HepG2 (cell line): ENCODE results near the gene NEDD1. TPM values are rescaled to one million over a fixed set of nuclear protein-coding genes. Genes with fewer than 3 reads are reported as not detected.

Experiments
- GATA4 ChIP-seq: sonication (generic); IDR thresholded peaks from 2 replicates; pipeline ENCODE4 v1.6.1; 2016; ENCODE audit warnings: antibody characterized with exemption, low read depth, borderline replicate concordance
- HMG20B ChIP-seq: conservative IDR thresholded peaks from 2 replicates; pipeline ENCODE4 v1.6.1; 2016; ENCODE audit warnings: missing genetic modification reagents, missing compliant biosample characterization
- MAZ ChIP-seq, 2 experiments: sonication (generic) in 1 of 2; formaldehyde crosslinking in 1 of 2; IDR thresholded peaks; 2 replicates each; pipeline versions ENCODE4 v1.5.0 to v1.6.1; 2012 to 2020; ENCODE audit warnings: low read depth in 2 of 2, mild to moderate bottlenecking in 2 of 2, borderline replicate concordance in 1 of 2, improper control_type of control experiment in 1 of 2, low read length in 1 of 2, missing genetic modification reagents in 1 of 2, moderate library complexity in 1 of 2
- MLLT10 ChIP-seq: sonication (generic); formaldehyde crosslinking; IDR thresholded peaks from 2 replicates; pipeline ENCODE4 v1.4.0; 2020; ENCODE audit warnings: missing genetic modification reagents
- NFATC3 ChIP-seq: sonication (generic); formaldehyde crosslinking; IDR thresholded peaks from 2 replicates; pipeline ENCODE4 v1.5.1; 2020; ENCODE audit warnings: mild to moderate bottlenecking, missing genetic modification reagents
- SAP130 ChIP-seq: IDR thresholded peaks from 2 replicates; pipeline ENCODE4 v1.6.1; 2016; ENCODE audit warnings: low read depth
- SMAD1 ChIP-seq: sonication (generic); formaldehyde crosslinking; IDR thresholded peaks from 2 replicates; pipeline ENCODE4 v1.4.0; 2020; ENCODE audit warnings: missing genetic modification reagents, low read depth, mild to moderate bottlenecking, borderline replicate concordance
- SOX13 ChIP-seq, 3 experiments: fragments of 450-650 bp in 1 of 3; sonication (generic) in 1 of 3; formaldehyde crosslinking in 1 of 3; IDR thresholded peaks in 2 of 3; conservative IDR thresholded peaks in 1 of 3; 2 replicates each; pipeline versions ENCODE4 v1.5.0 to v1.6.1; 2016 to 2020; ENCODE audit warnings: antibody characterized with exemption in 1 of 3, mild to moderate bottlenecking in 1 of 3, missing compliant biosample characterization in 1 of 3, missing genetic modification reagents in 1 of 3, moderate library complexity in 1 of 3
- SP5 ChIP-seq: IDR thresholded peaks from 2 replicates; pipeline ENCODE4 v1.6.1; 2016; ENCODE audit warnings: low read depth, borderline replicate concordance
- ZBTB3 ChIP-seq: sonication (generic); formaldehyde crosslinking; IDR thresholded peaks from 2 replicates; pipeline ENCODE4 v1.4.0; 2020; ENCODE audit warnings: low read depth, mild to moderate bottlenecking, moderate library complexity, missing genetic modification reagents, borderline replicate concordance
- ZNF367 ChIP-seq: sonication (generic); formaldehyde crosslinking; IDR thresholded peaks from 2 replicates; pipeline ENCODE4 v1.4.0; 2020; ENCODE audit warnings: missing genetic modification reagents, borderline replicate concordance
- ZNF432 ChIP-seq: sonication (generic); formaldehyde crosslinking; IDR thresholded peaks from 2 replicates; pipeline ENCODE4 v1.5.0; 2020; ENCODE audit warnings: missing genetic modification reagents, mild to moderate bottlenecking, borderline replicate concordance
- ZSCAN31 ChIP-seq: sonication (generic); formaldehyde crosslinking; IDR thresholded peaks from 2 replicates; pipeline ENCODE4 v1.5.0; 2020; ENCODE audit warnings: low read depth, mild to moderate bottlenecking, missing genetic modification reagents
- polyA plus RNA-seq, 8 experiments: library from polyadenylated mRNA; depleted of rRNA in 3 of 8; stranded (reverse) in 7 of 8; unstranded in 1 of 8; fragments of >200 nt; fragmentation: Illumina TruSeq in 4 of 8; extraction: Trizol in 4 of 8; gene quantifications; 2 replicates each; pipeline versions ENCODE4 v1.2.1 to v1.2.3, GENCODE V29; 2011 to 2016; ENCODE audit warnings: low read depth in 4 of 8, missing spikeins in 1 of 8, mixed read lengths in 1 of 8; ENCODE audit not compliant: insufficient read depth in 1 of 8
- total RNA-seq, 5 experiments: library from RNA; depleted of rRNA; stranded (reverse); fragments of >200 nt; fragmentation: Illumina TruSeq; extraction: Trizol; gene quantifications; 2 replicates each; pipeline ENCODE4 v1.2.3, GENCODE V29; 2016; ENCODE audit warnings: low read depth in 1 of 5
- TF ChIP-seq, protein P1 (sequence below): sonication (generic); formaldehyde crosslinking; IDR thresholded peaks from 2 replicates; pipeline ENCODE4 v1.4.0; 2020; ENCODE audit warnings: missing genetic modification reagents
- TF ChIP-seq, protein P2 (sequence below): sonication (generic); formaldehyde crosslinking; IDR thresholded peaks from 2 replicates; pipeline ENCODE4 v1.4.0; 2020; ENCODE audit warnings: missing genetic modification reagents
- TF ChIP-seq, protein P3 (sequence below): sonication (generic); formaldehyde crosslinking; IDR thresholded peaks from 2 replicates; pipeline ENCODE4 v1.5.1; 2020; ENCODE audit warnings: mild to moderate bottlenecking, missing genetic modification reagents
- TF ChIP-seq, protein P4 (sequence below): sonication (generic); formaldehyde crosslinking; IDR thresholded peaks from 2 replicates; pipeline ENCODE4 v1.8.1; 2023; ENCODE audit warnings: mild to moderate bottlenecking, missing genetic modification reagents

The NEDD1 gene
- total and polyA plus RNA-seq, 2 of the 13 experiments (the other 11 are each of a cell fraction or from before 2014, with no cell fraction given) = 11.2 to 21.5 TPM

DNA sequence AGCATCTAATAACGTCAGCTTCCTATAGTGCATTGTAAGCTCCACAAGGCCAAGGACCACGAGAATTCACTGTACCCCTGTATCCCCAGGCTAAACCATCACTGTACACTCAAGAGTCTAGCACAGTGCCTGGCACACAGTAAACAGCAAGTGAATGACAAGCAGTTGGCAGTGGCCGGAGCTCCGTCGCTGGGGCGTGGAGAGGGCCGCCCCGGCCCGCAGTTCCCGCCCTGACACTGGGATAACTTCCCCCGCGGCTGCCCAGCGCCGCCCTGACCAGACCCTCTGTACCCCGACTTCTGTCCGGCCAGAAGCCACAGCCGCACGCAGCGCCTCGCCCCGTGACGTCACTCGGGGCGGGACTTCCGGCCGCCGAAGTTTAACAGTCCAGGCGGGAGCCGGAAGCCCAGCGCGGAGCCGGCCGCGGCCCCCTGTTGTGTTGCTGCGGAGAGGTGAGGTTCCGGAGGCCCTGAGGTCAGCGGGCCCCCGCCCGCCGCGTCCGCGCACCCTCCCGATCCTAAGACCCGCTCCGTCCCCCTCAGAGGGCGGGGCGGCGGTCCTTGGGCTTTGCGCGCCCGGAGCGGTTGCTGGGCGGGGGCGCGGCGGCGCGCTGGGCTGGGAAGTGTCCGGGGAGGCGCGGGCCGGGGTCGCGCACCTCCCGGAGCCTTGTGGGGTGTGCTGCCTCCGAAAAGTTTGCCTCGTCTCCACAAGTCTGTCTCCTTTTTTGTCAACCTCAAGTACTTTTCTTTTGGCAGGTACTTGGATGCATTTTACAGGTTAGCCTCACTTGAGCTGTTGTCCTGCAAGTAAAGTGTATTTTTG is at the start of gene NEDD1 (continued):
- peak; percentile 60; the same call in 1 of the 2 replicates for TF ChIP-seq SP5 (CRISPR knock-in tag)
- no peak; the same call in 1 of the 2 replicates for TF ChIP-seq HMG20B (CRISPR knock-in tag)
- no peak for TF ChIP-seq NFATC3 (CRISPR knock-in tag)
- no peak for TF ChIP-seq ZNF367 (CRISPR knock-in tag)
- TF ChIP-seq, protein P1, sequence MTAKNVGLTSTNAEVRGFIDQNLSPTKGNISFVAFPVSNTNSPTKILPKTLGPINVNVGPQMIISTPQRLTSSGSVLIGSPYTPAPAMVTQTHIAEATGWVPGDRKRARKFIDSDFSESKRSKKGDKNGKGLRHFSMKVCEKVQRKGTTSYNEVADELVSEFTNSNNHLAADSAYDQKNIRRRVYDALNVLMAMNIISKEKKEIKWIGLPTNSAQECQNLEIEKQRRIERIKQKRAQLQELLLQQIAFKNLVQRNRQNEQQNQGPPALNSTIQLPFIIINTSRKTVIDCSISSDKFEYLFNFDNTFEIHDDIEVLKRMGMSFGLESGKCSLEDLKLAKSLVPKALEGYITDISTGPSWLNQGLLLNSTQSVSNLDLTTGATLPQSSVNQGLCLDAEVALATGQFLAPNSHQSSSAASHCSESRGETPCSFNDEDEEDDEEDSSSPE = peak; percentile 93
- TF ChIP-seq, protein P2, sequence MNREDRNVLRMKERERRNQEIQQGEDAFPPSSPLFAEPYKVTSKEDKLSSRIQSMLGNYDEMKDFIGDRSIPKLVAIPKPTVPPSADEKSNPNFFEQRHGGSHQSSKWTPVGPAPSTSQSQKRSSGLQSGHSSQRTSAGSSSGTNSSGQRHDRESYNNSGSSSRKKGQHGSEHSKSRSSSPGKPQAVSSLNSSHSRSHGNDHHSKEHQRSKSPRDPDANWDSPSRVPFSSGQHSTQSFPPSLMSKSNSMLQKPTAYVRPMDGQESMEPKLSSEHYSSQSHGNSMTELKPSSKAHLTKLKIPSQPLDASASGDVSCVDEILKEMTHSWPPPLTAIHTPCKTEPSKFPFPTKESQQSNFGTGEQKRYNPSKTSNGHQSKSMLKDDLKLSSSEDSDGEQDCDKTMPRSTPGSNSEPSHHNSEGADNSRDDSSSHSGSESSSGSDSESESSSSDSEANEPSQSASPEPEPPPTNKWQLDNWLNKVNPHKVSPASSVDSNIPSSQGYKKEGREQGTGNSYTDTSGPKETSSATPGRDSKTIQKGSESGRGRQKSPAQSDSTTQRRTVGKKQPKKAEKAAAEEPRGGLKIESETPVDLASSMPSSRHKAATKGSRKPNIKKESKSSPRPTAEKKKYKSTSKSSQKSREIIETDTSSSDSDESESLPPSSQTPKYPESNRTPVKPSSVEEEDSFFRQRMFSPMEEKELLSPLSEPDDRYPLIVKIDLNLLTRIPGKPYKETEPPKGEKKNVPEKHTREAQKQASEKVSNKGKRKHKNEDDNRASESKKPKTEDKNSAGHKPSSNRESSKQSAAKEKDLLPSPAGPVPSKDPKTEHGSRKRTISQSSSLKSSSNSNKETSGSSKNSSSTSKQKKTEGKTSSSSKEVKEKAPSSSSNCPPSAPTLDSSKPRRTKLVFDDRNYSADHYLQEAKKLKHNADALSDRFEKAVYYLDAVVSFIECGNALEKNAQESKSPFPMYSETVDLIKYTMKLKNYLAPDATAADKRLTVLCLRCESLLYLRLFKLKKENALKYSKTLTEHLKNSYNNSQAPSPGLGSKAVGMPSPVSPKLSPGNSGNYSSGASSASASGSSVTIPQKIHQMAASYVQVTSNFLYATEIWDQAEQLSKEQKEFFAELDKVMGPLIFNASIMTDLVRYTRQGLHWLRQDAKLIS (CRISPR knock-in tag) = no peak
- no peak for TF ChIP-seq SMAD1 (CRISPR knock-in tag)
- TF ChIP-seq SAP130 (CRISPR knock-in tag) = peak; percentile 79
- TF ChIP-seq MLLT10 (CRISPR knock-in tag) = no peak
- TF ChIP-seq ZBTB3 (CRISPR knock-in tag) = no peak
- TF ChIP-seq, protein P3, sequence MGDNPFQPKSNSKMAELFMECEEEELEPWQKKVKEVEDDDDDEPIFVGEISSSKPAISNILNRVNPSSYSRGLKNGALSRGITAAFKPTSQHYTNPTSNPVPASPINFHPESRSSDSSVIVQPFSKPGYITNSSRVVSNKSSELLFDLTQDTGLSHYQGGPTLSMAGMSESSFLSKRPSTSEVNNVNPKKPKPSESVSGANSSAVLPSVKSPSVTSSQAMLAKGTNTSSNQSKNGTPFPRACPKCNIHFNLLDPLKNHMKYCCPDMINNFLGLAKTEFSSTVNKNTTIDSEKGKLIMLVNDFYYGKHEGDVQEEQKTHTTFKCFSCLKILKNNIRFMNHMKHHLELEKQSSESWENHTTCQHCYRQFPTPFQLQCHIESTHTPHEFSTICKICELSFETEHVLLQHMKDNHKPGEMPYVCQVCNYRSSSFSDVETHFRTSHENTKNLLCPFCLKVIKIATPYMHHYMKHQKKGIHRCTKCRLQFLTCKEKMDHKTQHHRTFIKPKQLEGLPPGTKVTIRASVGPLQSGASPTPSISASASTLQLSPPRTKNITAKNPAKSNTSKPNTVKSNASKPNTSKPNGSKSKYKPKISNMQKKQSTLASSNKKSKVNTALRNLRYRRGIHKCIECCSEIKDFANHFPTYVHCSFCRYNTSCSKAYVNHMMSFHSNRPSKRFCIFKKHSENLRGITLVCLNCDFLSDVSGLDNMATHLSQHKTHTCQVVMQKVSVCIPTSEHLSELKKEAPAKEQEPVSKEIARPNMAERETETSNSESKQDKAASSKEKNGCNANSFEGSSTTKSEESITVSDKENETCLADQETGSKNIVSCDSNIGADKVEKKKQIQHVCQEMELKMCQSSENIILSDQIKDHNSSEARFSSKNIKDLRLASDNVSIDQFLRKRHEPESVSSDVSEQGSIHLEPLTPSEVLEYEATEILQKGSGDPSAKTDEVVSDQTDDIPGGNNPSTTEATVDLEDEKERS = peak; percentile 87
- no peak for TF ChIP-seq ZNF432 (CRISPR knock-in tag)
- TF ChIP-seq GATA4 = no peak
- TF ChIP-seq, protein P4, sequence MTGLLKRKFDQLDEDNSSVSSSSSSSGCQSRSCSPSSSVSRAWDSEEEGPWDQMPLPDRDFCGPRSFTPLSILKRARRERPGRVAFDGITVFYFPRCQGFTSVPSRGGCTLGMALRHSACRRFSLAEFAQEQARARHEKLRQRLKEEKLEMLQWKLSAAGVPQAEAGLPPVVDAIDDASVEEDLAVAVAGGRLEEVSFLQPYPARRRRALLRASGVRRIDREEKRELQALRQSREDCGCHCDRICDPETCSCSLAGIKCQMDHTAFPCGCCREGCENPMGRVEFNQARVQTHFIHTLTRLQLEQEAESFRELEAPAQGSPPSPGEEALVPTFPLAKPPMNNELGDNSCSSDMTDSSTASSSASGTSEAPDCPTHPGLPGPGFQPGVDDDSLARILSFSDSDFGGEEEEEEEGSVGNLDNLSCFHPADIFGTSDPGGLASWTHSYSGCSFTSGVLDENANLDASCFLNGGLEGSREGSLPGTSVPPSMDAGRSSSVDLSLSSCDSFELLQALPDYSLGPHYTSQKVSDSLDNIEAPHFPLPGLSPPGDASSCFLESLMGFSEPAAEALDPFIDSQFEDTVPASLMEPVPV (CRISPR knock-in tag) = no peak; the same call in 1 of the 2 replicates
- peak; percentile 88 for TF ChIP-seq MAZ (IDR thresholded peaks at IDR 0.05; ENCODE audit: borderline replicate concordance, low read depth, low read length)
- peak; percentile 97 for TF ChIP-seq MAZ (CRISPR knock-in tag; IDR thresholded peaks at IDR 0.05; ENCODE audit: low read depth)
- TF ChIP-seq SOX13 (IDR thresholded peaks at IDR 0.05) = no peak
- peak in 1 of 2 experiments; percentile 57; a peak in 1 of 4 replicates for TF ChIP-seq SOX13 (CRISPR knock-in tag; conservative IDR thresholded peaks at IDR 0.05 in 1 of 2, IDR thresholded peaks at IDR 0.05 in 1 of 2)
- TF ChIP-seq ZSCAN31 (CRISPR knock-in tag) = peak; percentile 75
